K562 (cell line): ENCODE data around the gene GRK3. TPM values are rescaled to one million over a fixed set of nuclear protein-coding genes. Genes with fewer than 3 reads are reported as not detected.

Source experiments
- EP300 ChIP-seq: IDR thresholded peaks from 2 replicates; pipeline ENCODE4 v1.6.1; 2012; ENCODE audit warnings: low read length, improper control_type of control experiment
- GATAD2A ChIP-seq: fragments of 450-650 bp; IDR thresholded peaks from 2 replicates; pipeline ENCODE4 v1.6.1; 2017
- HDAC3 ChIP-seq: fragments of 450-650 bp; IDR thresholded peaks from 2 replicates; pipeline ENCODE4 v1.6.1; 2018; ENCODE audit warnings: borderline replicate concordance, mild to moderate bottlenecking, moderate library complexity; ENCODE audit not compliant: partially characterized antibody
- KDM1A ChIP-seq, 2 experiments: fragments of 450-650 bp; IDR thresholded peaks; 2 replicates each; pipeline ENCODE4 v1.6.1; 2016; ENCODE audit warnings: mild to moderate bottlenecking in 2 of 2
- POLR2B ChIP-seq: fragments of 450-650 bp; IDR thresholded peaks from 2 replicates; pipeline ENCODE4 v1.6.1; 2018; ENCODE audit warnings: low read depth; ENCODE audit not compliant: partially characterized antibody
- PRPF4 ChIP-seq: fragments of 200-400 bp; formaldehyde crosslinking; IDR thresholded peaks from one replicate; pipeline ENCODE4 v1.6.1; 2017; ENCODE audit warnings: low read length, low read depth, mild to moderate bottlenecking; ENCODE audit not compliant: insufficient read depth, poor library complexity, severe bottlenecking
- RCOR1 ChIP-seq, 2 experiments: IDR thresholded peaks; 2 replicates each; pipeline ENCODE4 v1.6.1; 2012; ENCODE audit warnings: low read depth in 2 of 2, low read length in 2 of 2, borderline replicate concordance in 1 of 2, improper control_type of control experiment in 1 of 2
- SIX5 ChIP-seq, 2 experiments: IDR thresholded peaks; 2 replicates each; pipeline ENCODE4 v1.6.1; 2011; ENCODE audit warnings: low read length in 2 of 2, borderline replicate concordance in 1 of 2, low read depth in 1 of 2, mild to moderate bottlenecking in 1 of 2, moderate library complexity in 1 of 2; ENCODE audit not compliant: insufficient read depth in 1 of 2
- ZNF407 ChIP-seq: fragments of 450-650 bp; IDR thresholded peaks from 2 replicates; pipeline ENCODE4 v1.6.1; 2016; ENCODE audit warnings: low read depth
- ZNF408 ChIP-seq: fragments of 250-450 bp; sonication (Bioruptor Pico); IDR thresholded peaks from 2 replicates; pipeline ENCODE4 v1.4.0; 2020; ENCODE audit warnings: low read depth, mild to moderate bottlenecking, moderate library complexity
- ZNF518B ChIP-seq: fragments of 250-450 bp; sonication (Bioruptor Pico); IDR thresholded peaks from 2 replicates; pipeline ENCODE4 v1.5.0; 2021; ENCODE audit warnings: mild to moderate bottlenecking, moderate library complexity
- polyA plus RNA-seq, 8 experiments: library from polyadenylated mRNA; depleted of rRNA in 4 of 8; stranded (reverse) in 5 of 8; unstranded in 3 of 8; fragments of >200 nt; fragmentation: Nextera tagmentation in 2 of 8; fragmentation: Illumina TruSeq in 1 of 8; extraction: Ambion mirVana in 2 of 8; extraction: Trizol in 1 of 8; gene quantifications; 2 replicates each; pipeline versions ENCODE4 v1.2.1 to v1.2.3, GENCODE V29; 2011 to 2014; ENCODE audit warnings: inconsistent platforms in 1 of 8, missing spikeins in 1 of 8
- total RNA-seq, 7 experiments: library from RNA; depleted of rRNA in 6 of 7; stranded (reverse); fragments of >200 nt in 6 of 7; fragmentation: Illumina TruSeq in 2 of 7; extraction: Trizol in 2 of 7; gene quantifications; 2 replicates each; pipeline versions ENCODE4 v1.2.1 to v1.2.3, GENCODE V29; 2011 to 2021; ENCODE audit warnings: low replicate concordance in 1 of 7

The GRK3 gene
- total and polyA plus RNA-seq, 9 of the 15 experiments (the other 6 are each of a cell fraction or from before 2014, with no cell fraction given): 1.4 to 7.6 (median 3.6) TPM

GRCh38 chr22:25759825-25760231, 195.4 kb downstream of the GRK3 start (continued):
- TF ChIP-seq SIX5 (IDR thresholded peaks at IDR 0.05; ENCODE audit: borderline replicate concordance in 1 of 2, insufficient read depth in 1 of 2, low read depth in 1 of 2, low read length in 2 of 2) (no peak), ZNF408 (CRISPR knock-in tag) (no peak), ZNF407 (no peak), KDM1A (IDR thresholded peaks at IDR 0.05) (peak; percentile 80 to 87), GATAD2A (no peak), ZNF518B (CRISPR knock-in tag) (no peak), POLR2B (no peak), RCOR1 (IDR thresholded peaks at IDR 0.05; ENCODE audit: borderline replicate concordance in 1 of 2, low read depth in 2 of 2, low read length in 2 of 2) (peak in 1 of 2 experiments; percentile 96; a peak in 2 of 4 replicates), PRPF4 (no peak), HDAC3 (peak; percentile 79), EP300 (peak; percentile 83)
